GM23338 (cell line): ENCODE results near the gene A4GNT. TPM values are rescaled to one million over a fixed set of nuclear protein-coding genes. Genes with fewer than 3 reads are reported as not detected.

ENCODE experiments used
- ATAC-seq: fragments of 200-7000 bp; cut with Tn5 transposase; 3 replicates; pipeline ENCODE4 v1.9.1; 2020
- DNase-seq: peaks from one replicate; pipeline ENCODE4 v3.0.0-alpha.2; 2015; ENCODE audit warnings: low spot score
- H2AFZ ChIP-seq: fragments of 200-600 bp; sonication (generic); 2 replicates; pipeline ENCODE4 v1.8.0; 2016; ENCODE audit warnings: antibody characterized with exemption, mild to moderate bottlenecking, moderate library complexity
- H3F3A ChIP-seq: fragments of 200-600 bp; sonication (generic); replicated peaks from 2 replicates; pipeline ENCODE4 v1.8.0; 2017; ENCODE audit warnings: antibody characterized with exemption, mixed run types, low read depth
- H3K27ac ChIP-seq: fragments of 200-600 bp; sonication (generic); 2 replicates; pipeline ENCODE4 v1.6.1; 2016; ENCODE audit warnings: low read depth
- H3K27me3 ChIP-seq: fragments of 200-600 bp; sonication (generic); 2 replicates; pipeline ENCODE4 v1.8.0; 2016; ENCODE audit warnings: mild to moderate bottlenecking, mixed run types, moderate library complexity; ENCODE audit not compliant: insufficient read depth
- H3K36me3 ChIP-seq: fragments of 200-600 bp; sonication (generic); 2 replicates; pipeline ENCODE4 v1.8.0; 2016; ENCODE audit warnings: mild to moderate bottlenecking; ENCODE audit not compliant: insufficient read depth
- H3K4me1 ChIP-seq: fragments of 200-600 bp; sonication (generic); 2 replicates; pipeline ENCODE4 v1.8.0; 2016; ENCODE audit warnings: mild to moderate bottlenecking, moderate library complexity; ENCODE audit not compliant: insufficient read depth
- H3K4me2 ChIP-seq: fragments of 200-600 bp; sonication (generic); 2 replicates; pipeline ENCODE4 v1.7.1; 2017; ENCODE audit warnings: mixed run types
- H3K4me3 ChIP-seq: fragments of 200-600 bp; sonication (generic); 2 replicates; pipeline ENCODE4 v1.6.1; 2016; ENCODE audit warnings: mixed run types
- H3K79me2 ChIP-seq: fragments of 200-600 bp; sonication (generic); replicated peaks from 2 replicates; pipeline ENCODE4 v1.8.0; 2017; ENCODE audit warnings: mild to moderate bottlenecking; ENCODE audit not compliant: insufficient read depth
- H3K9me2 ChIP-seq: fragments of 200-600 bp; sonication (generic); 2 replicates; pipeline ENCODE4 v1.8.0; 2017; ENCODE audit not compliant: insufficient read depth
- H4K20me1 ChIP-seq: fragments of 200-600 bp; sonication (generic); replicated peaks from 2 replicates; pipeline ENCODE4 v1.8.0; 2017; ENCODE audit warnings: mild to moderate bottlenecking; ENCODE audit not compliant: insufficient read depth
- H3K27ac Mint-ChIP-seq: 2 replicates; pipeline ENCODE4 v1.8.0; 2020; ENCODE audit warnings: inconsistent platforms, mild to moderate bottlenecking, moderate library complexity, mixed read lengths
- H3K27me3 Mint-ChIP-seq: 3 replicates; pipeline ENCODE4 v1.8.0; 2022; ENCODE audit warnings: low read depth, mild to moderate bottlenecking, moderate library complexity, mixed read lengths, inconsistent platforms; ENCODE audit not compliant: insufficient read depth, poor library complexity
- H3K36me3 Mint-ChIP-seq: 3 replicates; pipeline ENCODE4 v1.8.0; 2021; ENCODE audit warnings: low read depth, mild to moderate bottlenecking, inconsistent platforms, moderate library complexity, mixed read lengths
- H3K4me1 Mint-ChIP-seq: 3 replicates; pipeline ENCODE4 v1.8.0; 2020; ENCODE audit warnings: mild to moderate bottlenecking, inconsistent platforms, mixed read lengths
- H3K4me3 Mint-ChIP-seq: 3 replicates; pipeline ENCODE4 v1.8.0; 2021; ENCODE audit warnings: moderate library complexity, mild to moderate bottlenecking, inconsistent platforms, mixed read lengths
- H3K9me3 Mint-ChIP-seq: 3 replicates; pipeline ENCODE4 v1.8.0; 2020; ENCODE audit warnings: moderate library complexity, mild to moderate bottlenecking, inconsistent platforms, mixed read lengths
- CREB1 ChIP-seq: fragments of 250-450 bp; sonication (Bioruptor Pico); IDR thresholded peaks from 2 replicates; pipeline ENCODE4 v1.5.0; 2020; ENCODE audit warnings: low read depth, mild to moderate bottlenecking, moderate library complexity
- EZH2 ChIP-seq: fragments of 200-600 bp; sonication (generic); IDR thresholded peaks from one replicate; pipeline ENCODE4 v1.8.0; 2017; ENCODE audit warnings: antibody characterized with exemption, mild to moderate bottlenecking, low read depth; ENCODE audit not compliant: unreplicated experiment
- EZH2phosphoT487 ChIP-seq: fragments of 200-600 bp; sonication (generic); IDR thresholded peaks from one replicate; pipeline ENCODE4 v1.8.1; 2018; ENCODE audit warnings: antibody characterized with exemption; ENCODE audit not compliant: unreplicated experiment
- JUNB ChIP-seq: IDR thresholded peaks from one replicate; pipeline ENCODE4 v1.6.1; 2016; ENCODE audit warnings: antibody characterized with exemption; ENCODE audit not compliant: unreplicated experiment
- NANOG ChIP-seq: IDR thresholded peaks from 2 replicates; pipeline ENCODE4 v1.6.1; 2016; ENCODE audit warnings: antibody characterized with exemption, borderline replicate concordance
- POLR2AphosphoS5 ChIP-seq: IDR thresholded peaks from 2 replicates; pipeline ENCODE4 v1.6.1; 2016; ENCODE audit warnings: antibody characterized with exemption, low read depth
- REST ChIP-seq: IDR thresholded peaks from one replicate; pipeline ENCODE4 v1.6.1; 2018; ENCODE audit warnings: antibody characterized with exemption; ENCODE audit not compliant: unreplicated experiment
- STAT1 ChIP-seq: IDR thresholded peaks from one replicate; pipeline ENCODE4 v1.6.1; 2016; ENCODE audit warnings: antibody characterized with exemption; ENCODE audit not compliant: unreplicated experiment
- ZNF114 ChIP-seq: fragments of 250-450 bp; sonication (Bioruptor Pico); IDR thresholded peaks from 2 replicates; pipeline ENCODE4 v1.5.0; 2020; ENCODE audit warnings: mild to moderate bottlenecking, moderate library complexity
- ZNF331 ChIP-seq: fragments of 250-450 bp; sonication (Bioruptor Pico); IDR thresholded peaks from 2 replicates; pipeline ENCODE4 v1.5.0; 2020; ENCODE audit warnings: low read depth, mild to moderate bottlenecking, moderate library complexity
- polyA plus RNA-seq: library from polyadenylated mRNA; unstranded; fragments of >200 nt; fragmentation: Nextera tagmentation; extraction: Ambion mirVana; gene quantifications from 2 replicates; pipeline ENCODE4 v1.2.1, GENCODE V29; 2016
- total RNA-seq: library from RNA; depleted of rRNA; stranded (reverse); fragments of >200 nt; shearing (Covaris generic); gene quantifications from 2 replicates; pipeline ENCODE4 v1.2.3, GENCODE V29; 2014
- TF ChIP-seq, protein P1 (sequence below): fragments of 250-450 bp; sonication (Bioruptor Pico); IDR thresholded peaks from 2 replicates; pipeline ENCODE4 v1.5.0; 2020; ENCODE audit warnings: mild to moderate bottlenecking, moderate library complexity
- TF ChIP-seq, protein P2 (sequence below), 2 experiments: fragments of 200-600 bp in 1 of 2; sonication (generic) in 1 of 2; conservative IDR thresholded peaks; 2 replicates each; pipeline versions ENCODE4 v1.5.1 to v1.6.1; 2016 to 2017; ENCODE audit warnings: antibody characterized with exemption in 2 of 2, low read depth in 2 of 2, mild to moderate bottlenecking in 2 of 2, moderate library complexity in 1 of 2
- TF ChIP-seq, protein P3 (sequence below): IDR thresholded peaks from 2 replicates; pipeline ENCODE4 v1.6.1; 2016; ENCODE audit warnings: antibody characterized with exemption

A4GNT gene
- total and polyA plus RNA-seq, 2 experiments from 2014 or later, result not detected

DNA sequence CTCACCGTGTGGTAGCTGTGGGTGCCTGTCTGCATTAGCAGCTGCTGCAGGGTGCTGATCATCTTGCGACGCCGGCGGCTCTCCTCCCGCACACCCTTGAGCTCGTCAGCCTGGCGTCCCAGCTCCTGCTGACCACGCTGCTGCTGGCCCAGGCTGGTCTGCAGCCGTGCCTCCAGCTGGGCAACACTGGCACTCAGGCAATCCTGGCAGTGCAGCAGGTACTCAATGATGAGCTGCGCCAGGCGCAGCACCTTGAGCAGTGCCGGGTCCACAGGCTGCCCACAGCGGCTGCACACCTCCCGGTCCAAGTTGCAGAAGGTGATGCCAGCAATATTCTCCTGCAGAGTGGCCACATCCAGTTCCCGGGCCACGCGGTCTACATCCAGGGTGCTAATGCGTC, 28.7 kb downstream of the A4GNT start:
- H3K4me3 ChIP-seq, result no peak overlapping the region
- peaks cover 9% of the 10 kb centered on the region for H3K4me1 Mint-ChIP-seq
- H3K4me1 ChIP-seq, result peaks cover 4% of the 10 kb centered on the region; the same call in 1 of the 2 replicates
- H3K9me2 ChIP-seq, result no peaks in the 10 kb centered on the region
- H3K4me3 Mint-ChIP-seq, result no peak overlapping the region
- no peak overlapping the region for H2AFZ ChIP-seq
- no peak overlapping the region for H3K4me2 ChIP-seq
- no peak overlapping the region for H3K27ac Mint-ChIP-seq
- H3K27ac ChIP-seq, result no peak overlapping the region
- no peaks in the 10 kb centered on the region for H3K9me3 Mint-ChIP-seq
- TF ChIP-seq EZH2, result no peak
- no peak for TF ChIP-seq JUNB
- TF ChIP-seq ZNF331 (CRISPR knock-in tag), result no peak
- no peak for TF ChIP-seq POLR2AphosphoS5
- TF ChIP-seq, protein P1, sequence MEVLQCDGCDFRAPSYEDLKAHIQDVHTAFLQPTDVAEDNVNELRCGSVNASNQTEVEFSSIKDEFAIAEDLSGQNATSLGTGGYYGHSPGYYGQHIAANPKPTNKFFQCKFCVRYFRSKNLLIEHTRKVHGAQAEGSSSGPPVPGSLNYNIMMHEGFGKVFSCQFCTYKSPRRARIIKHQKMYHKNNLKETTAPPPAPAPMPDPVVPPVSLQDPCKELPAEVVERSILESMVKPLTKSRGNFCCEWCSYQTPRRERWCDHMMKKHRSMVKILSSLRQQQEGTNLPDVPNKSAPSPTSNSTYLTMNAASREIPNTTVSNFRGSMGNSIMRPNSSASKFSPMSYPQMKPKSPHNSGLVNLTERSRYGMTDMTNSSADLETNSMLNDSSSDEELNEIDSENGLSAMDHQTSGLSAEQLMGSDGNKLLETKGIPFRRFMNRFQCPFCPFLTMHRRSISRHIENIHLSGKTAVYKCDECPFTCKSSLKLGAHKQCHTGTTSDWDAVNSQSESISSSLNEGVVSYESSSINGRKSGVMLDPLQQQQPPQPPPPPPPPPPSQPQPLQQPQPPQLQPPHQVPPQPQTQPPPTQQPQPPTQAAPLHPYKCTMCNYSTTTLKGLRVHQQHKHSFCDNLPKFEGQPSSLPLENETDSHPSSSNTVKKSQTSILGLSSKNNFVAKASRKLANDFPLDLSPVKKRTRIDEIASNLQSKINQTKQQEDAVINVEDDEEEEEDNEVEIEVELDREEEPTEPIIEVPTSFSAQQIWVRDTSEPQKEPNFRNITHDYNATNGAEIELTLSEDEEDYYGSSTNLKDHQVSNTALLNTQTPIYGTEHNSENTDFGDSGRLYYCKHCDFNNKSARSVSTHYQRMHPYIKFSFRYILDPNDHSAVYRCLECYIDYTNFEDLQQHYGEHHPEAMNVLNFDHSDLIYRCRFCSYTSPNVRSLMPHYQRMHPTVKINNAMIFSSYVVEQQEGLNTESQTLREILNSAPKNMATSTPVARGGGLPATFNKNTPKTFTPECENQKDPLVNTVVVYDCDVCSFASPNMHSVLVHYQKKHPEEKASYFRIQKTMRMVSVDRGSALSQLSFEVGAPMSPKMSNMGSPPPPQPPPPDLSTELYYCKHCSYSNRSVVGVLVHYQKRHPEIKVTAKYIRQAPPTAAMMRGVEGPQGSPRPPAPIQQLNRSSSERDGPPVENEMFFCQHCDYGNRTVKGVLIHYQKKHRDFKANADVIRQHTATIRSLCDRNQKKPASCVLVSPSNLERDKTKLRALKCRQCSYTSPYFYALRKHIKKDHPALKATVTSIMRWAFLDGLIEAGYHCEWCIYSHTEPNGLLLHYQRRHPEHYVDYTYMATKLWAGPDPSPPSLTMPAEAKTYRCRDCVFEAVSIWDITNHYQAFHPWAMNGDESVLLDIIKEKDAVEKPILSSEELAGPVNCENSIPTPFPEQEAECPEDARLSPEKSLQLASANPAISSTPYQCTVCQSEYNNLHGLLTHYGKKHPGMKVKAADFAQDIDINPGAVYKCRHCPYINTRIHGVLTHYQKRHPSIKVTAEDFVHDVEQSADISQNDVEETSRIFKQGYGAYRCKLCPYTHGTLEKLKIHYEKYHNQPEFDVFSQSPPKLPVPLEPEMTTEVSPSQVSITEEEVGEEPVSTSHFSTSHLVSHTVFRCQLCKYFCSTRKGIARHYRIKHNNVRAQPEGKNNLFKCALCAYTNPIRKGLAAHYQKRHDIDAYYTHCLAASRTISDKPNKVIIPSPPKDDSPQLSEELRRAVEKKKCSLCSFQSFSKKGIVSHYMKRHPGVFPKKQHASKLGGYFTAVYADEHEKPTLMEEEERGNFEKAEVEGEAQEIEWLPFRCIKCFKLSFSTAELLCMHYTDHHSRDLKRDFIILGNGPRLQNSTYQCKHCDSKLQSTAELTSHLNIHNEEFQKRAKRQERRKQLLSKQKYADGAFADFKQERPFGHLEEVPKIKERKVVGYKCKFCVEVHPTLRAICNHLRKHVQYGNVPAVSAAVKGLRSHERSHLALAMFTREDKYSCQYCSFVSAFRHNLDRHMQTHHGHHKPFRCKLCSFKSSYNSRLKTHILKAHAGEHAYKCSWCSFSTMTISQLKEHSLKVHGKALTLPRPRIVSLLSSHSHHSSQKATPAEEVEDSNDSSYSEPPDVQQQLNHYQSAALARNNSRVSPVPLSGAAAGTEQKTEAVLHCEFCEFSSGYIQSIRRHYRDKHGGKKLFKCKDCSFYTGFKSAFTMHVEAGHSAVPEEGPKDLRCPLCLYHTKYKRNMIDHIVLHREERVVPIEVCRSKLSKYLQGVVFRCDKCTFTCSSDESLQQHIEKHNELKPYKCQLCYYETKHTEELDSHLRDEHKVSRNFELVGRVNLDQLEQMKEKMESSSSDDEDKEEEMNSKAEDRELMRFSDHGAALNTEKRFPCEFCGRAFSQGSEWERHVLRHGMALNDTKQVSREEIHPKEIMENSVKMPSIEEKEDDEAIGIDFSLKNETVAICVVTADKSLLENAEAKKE (CRISPR knock-in tag), result no peak
- TF ChIP-seq, protein P2, sequence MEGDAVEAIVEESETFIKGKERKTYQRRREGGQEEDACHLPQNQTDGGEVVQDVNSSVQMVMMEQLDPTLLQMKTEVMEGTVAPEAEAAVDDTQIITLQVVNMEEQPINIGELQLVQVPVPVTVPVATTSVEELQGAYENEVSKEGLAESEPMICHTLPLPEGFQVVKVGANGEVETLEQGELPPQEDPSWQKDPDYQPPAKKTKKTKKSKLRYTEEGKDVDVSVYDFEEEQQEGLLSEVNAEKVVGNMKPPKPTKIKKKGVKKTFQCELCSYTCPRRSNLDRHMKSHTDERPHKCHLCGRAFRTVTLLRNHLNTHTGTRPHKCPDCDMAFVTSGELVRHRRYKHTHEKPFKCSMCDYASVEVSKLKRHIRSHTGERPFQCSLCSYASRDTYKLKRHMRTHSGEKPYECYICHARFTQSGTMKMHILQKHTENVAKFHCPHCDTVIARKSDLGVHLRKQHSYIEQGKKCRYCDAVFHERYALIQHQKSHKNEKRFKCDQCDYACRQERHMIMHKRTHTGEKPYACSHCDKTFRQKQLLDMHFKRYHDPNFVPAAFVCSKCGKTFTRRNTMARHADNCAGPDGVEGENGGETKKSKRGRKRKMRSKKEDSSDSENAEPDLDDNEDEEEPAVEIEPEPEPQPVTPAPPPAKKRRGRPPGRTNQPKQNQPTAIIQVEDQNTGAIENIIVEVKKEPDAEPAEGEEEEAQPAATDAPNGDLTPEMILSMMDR (conservative IDR thresholded peaks at IDR 0.05; ENCODE audit: low read depth in 2 of 2), result no peak
- TF ChIP-seq NANOG, result no peak
- no peak for TF ChIP-seq STAT1
- TF ChIP-seq ZNF114 (CRISPR knock-in tag), result no peak
- no peak for TF ChIP-seq REST
- TF ChIP-seq CREB1 (CRISPR knock-in tag), result no peak
- TF ChIP-seq, protein P3, sequence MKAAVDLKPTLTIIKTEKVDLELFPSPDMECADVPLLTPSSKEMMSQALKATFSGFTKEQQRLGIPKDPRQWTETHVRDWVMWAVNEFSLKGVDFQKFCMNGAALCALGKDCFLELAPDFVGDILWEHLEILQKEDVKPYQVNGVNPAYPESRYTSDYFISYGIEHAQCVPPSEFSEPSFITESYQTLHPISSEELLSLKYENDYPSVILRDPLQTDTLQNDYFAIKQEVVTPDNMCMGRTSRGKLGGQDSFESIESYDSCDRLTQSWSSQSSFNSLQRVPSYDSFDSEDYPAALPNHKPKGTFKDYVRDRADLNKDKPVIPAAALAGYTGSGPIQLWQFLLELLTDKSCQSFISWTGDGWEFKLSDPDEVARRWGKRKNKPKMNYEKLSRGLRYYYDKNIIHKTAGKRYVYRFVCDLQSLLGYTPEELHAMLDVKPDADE, result no peak
- TF ChIP-seq EZH2phosphoT487, result no peak
- DNase-seq, result no peak
- H3K36me3 ChIP-seq, result no peaks in the 10 kb centered on the region
- ATAC-seq, result no peak
- no peaks in the 10 kb centered on the region for H3F3A ChIP-seq
- no peaks in the 10 kb centered on the region for H3K79me2 ChIP-seq
- H3K27me3 ChIP-seq, result no peaks in the 10 kb centered on the region
- peaks cover 13% of the 10 kb centered on the region; the same call in 2 of the 3 replicates for H3K36me3 Mint-ChIP-seq
- no peaks in the 10 kb centered on the region for H4K20me1 ChIP-seq
- H3K27me3 Mint-ChIP-seq, result peaks cover 5% of the 10 kb centered on the region
